Ishikawa (cell line): ENCODE measurements around the gene SFXN2.

Source experiments
- CEBPB ChIP-seq: IDR thresholded peaks from 2 replicates; pipeline ENCODE4 v1.6.1; 2012
- CREB1 ChIP-seq: IDR thresholded peaks from 2 replicates; pipeline ENCODE4 v1.6.1; 2012; ENCODE audit warnings: low read depth
- EGR1 ChIP-seq: IDR thresholded peaks from 2 replicates; pipeline ENCODE4 v1.6.1; 2012
- EP300 ChIP-seq: IDR thresholded peaks from 2 replicates; pipeline ENCODE4 v1.6.1; 2012; ENCODE audit warnings: borderline replicate concordance
- FOXM1 ChIP-seq: IDR thresholded peaks from 2 replicates; pipeline ENCODE4 v1.6.1; 2012; ENCODE audit warnings: low read depth, borderline replicate concordance
- NFIC ChIP-seq: IDR thresholded peaks from 2 replicates; pipeline ENCODE4 v1.6.1; 2012
- RAD21 ChIP-seq: IDR thresholded peaks from 2 replicates; pipeline ENCODE4 v1.6.1; 2012; ENCODE audit warnings: low read depth
- TAF1 ChIP-seq: IDR thresholded peaks from 2 replicates; pipeline ENCODE4 v1.6.1; 2012; ENCODE audit warnings: low read depth, mild to moderate bottlenecking
- TCF12 ChIP-seq: IDR thresholded peaks from 2 replicates; pipeline ENCODE4 v1.6.1; 2012; ENCODE audit warnings: low read depth
- TEAD4 ChIP-seq: IDR thresholded peaks from 2 replicates; pipeline ENCODE4 v1.6.1; 2012
- YY1 ChIP-seq: IDR thresholded peaks from 2 replicates; pipeline ENCODE4 v1.6.1; 2012; ENCODE audit warnings: low read depth
- ZBTB7A ChIP-seq: IDR thresholded peaks from 2 replicates; pipeline ENCODE4 v1.6.1; 2012; ENCODE audit warnings: low read depth
- TF ChIP-seq, protein P1 (sequence below): IDR thresholded peaks from 2 replicates; pipeline ENCODE4 v1.6.1; 2012
- TF ChIP-seq, protein P2 (sequence below): IDR thresholded peaks from 2 replicates; pipeline ENCODE4 v1.6.1; 2012; ENCODE audit warnings: low read depth, mild to moderate bottlenecking
- TF ChIP-seq, protein P3 (sequence below): IDR thresholded peaks from 2 replicates; pipeline ENCODE4 v1.6.1; 2012

SFXN2 gene

DNA sequence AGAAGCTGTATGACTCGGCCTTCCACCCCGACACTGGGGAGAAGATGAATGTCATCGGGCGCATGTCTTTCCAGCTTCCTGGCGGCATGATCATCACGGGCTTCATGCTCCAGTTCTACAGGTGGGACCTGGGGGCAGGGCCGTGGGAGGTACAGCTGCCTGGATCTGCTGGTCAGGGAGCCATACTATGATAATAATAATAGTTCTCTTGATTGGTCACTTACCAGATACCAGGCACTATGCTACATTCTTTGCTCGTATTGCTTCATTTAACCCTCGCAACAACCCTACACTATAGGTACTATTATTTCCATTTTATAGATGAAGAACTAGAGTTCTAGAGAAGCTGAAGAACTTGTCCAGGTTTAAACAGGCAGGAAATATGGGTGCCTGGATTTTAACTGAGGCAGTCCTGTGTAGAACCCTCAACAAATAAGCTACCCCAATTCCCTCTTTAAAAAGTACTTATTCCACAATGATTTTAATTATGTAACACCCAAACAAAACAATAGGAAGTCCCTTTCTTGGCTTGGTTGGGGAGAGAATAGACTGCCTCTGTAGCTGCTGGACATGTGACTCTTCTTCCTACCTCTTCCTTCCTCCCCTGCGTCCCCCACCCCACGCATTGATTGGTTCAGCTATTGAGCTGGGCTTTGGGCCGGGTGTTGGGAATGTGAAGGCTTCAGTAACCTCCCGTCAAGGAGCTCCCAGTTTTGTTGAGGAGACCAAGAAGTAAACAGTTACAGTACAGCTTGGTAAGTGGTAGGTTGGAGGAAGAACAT is 12.8 kb downstream of the SFXN2 start:
- TF ChIP-seq, protein P1, sequence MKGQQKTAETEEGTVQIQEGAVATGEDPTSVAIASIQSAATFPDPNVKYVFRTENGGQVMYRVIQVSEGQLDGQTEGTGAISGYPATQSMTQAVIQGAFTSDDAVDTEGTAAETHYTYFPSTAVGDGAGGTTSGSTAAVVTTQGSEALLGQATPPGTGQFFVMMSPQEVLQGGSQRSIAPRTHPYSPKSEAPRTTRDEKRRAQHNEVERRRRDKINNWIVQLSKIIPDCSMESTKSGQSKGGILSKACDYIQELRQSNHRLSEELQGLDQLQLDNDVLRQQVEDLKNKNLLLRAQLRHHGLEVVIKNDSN, result no peak
- TF ChIP-seq FOXM1, result no peak
- TF ChIP-seq EP300, result no peak
- no peak for TF ChIP-seq TCF12
- no peak for TF ChIP-seq ZBTB7A
- TF ChIP-seq, protein P2, sequence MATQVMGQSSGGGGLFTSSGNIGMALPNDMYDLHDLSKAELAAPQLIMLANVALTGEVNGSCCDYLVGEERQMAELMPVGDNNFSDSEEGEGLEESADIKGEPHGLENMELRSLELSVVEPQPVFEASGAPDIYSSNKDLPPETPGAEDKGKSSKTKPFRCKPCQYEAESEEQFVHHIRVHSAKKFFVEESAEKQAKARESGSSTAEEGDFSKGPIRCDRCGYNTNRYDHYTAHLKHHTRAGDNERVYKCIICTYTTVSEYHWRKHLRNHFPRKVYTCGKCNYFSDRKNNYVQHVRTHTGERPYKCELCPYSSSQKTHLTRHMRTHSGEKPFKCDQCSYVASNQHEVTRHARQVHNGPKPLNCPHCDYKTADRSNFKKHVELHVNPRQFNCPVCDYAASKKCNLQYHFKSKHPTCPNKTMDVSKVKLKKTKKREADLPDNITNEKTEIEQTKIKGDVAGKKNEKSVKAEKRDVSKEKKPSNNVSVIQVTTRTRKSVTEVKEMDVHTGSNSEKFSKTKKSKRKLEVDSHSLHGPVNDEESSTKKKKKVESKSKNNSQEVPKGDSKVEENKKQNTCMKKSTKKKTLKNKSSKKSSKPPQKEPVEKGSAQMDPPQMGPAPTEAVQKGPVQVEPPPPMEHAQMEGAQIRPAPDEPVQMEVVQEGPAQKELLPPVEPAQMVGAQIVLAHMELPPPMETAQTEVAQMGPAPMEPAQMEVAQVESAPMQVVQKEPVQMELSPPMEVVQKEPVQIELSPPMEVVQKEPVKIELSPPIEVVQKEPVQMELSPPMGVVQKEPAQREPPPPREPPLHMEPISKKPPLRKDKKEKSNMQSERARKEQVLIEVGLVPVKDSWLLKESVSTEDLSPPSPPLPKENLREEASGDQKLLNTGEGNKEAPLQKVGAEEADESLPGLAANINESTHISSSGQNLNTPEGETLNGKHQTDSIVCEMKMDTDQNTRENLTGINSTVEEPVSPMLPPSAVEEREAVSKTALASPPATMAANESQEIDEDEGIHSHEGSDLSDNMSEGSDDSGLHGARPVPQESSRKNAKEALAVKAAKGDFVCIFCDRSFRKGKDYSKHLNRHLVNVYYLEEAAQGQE, result no peak
- TF ChIP-seq TAF1, result no peak
- TF ChIP-seq NFIC, result no peak
- TF ChIP-seq, protein P3, sequence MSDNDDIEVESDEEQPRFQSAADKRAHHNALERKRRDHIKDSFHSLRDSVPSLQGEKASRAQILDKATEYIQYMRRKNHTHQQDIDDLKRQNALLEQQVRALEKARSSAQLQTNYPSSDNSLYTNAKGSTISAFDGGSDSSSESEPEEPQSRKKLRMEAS, result no peak
- no peak for TF ChIP-seq EGR1
- TF ChIP-seq YY1, result no peak
- TF ChIP-seq RAD21, result no peak
- no peak for TF ChIP-seq CEBPB
- no peak for TF ChIP-seq TEAD4
- TF ChIP-seq CREB1, result no peak

DNA sequence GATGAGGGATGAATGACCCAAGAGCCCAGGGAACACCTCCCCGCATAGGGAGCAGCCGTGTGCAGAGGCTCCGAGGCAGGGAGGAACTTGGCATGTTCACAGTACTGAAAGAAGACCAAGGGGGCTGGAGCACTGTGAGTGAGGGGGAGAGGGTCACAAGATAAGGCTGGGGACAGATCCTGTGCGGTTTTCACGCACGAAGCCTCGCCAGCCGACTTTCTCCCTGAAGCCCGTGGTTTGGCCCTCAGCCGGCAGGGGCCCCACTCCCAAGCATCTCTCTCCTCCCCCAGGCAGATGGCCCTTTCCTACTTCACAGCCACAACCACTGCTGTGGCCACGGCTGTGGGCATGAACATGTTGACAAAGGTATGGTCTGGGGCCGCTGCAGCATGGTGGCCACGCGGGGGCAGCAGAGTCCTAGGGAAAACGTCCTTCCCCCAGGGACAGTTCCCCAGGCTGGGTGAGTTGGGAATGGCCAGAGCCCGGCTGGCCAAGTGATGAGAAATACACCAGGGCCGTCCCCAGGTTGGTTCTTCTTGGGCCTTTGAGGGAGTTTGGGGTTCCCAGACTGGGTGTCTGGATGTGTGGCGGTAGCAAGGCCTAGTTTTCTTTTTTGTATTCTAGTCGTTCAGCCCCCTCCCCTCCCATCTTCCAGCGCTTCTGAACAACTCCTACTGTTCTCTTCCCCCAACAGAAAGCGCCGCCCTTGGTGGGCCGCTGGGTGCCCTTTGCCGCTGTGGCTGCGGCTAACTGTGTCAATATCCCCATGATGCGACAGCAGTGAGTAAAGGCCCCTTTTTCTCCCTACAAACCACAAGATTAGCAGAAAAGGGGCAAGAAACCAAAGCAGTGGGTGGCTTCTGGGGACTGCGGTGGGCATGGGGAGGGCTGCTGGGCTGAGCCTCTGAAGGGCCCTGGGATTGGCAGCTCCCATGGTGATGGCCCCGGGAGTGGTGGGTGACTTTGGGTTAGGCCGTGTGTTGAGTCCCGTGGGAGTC is 14.9 kb downstream of the SFXN2 start:
- TF ChIP-seq, protein P3, result no peak
- TF ChIP-seq, protein P2, result no peak
- TF ChIP-seq TAF1, result no peak
- TF ChIP-seq CEBPB, result no peak
- TF ChIP-seq EGR1, result no peak
- TF ChIP-seq RAD21, result peak; percentile 88
- TF ChIP-seq ZBTB7A, result no peak
- no peak for TF ChIP-seq EP300

DNA sequence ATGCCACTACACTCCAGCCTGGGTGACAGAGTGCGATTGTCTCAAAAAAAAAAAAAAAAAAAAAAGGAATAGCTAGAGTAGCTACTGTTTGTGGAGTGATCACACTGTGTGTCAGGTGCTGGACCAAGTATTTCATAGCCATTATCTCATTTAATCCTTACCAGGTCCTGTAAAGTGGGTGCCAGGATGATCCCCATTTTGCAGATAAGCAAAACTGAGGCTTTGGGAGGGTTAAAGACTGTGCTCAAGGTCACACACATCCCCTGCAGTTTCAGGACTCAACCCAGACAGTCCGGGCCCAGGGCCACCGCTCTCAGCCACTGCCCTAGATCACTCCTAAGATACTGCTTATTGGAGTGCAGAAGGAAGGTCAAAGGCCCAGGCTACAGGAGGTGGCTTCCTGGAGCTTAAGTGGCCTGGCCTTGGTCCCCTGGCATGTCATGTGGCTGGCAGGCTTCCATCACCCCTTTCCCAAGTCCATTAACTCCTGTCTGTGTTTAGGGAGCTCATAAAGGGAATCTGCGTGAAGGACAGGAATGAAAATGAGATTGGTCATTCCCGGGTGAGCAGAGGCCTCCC is 16.9 kb downstream of the SFXN2 start:
- TF ChIP-seq, protein P1, result no peak
- TF ChIP-seq YY1, result no peak

DNA sequence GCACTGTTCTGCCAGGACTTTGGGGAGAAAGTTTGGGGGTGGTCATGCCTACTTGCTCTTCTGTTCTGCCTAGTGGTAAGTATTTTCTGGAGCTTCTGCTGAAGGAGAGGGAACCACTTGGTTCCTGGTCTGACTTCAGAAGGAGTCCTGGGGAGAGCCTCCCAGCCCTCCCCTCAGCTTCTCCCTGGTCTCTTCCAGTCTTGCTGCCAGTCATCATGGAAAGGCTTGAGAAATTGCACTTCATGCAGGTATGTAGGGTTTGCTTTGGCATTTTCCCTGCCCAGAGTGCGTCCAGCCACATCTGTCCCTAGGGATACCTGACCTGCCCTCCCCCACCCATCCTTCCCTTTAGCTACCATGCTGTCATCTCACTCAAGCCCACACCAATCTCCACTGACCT is 18.2 kb downstream of the SFXN2 start:
- TF ChIP-seq RAD21 (no peak), FOXM1 (no peak), TCF12 (no peak), ZBTB7A (no peak), EGR1 (no peak), CREB1 (no peak), TEAD4 (no peak), YY1 (no peak), CEBPB (no peak), EP300 (no peak), NFIC (no peak)
- TF ChIP-seq, protein P1, result no peak
- TF ChIP-seq, protein P2, result no peak
